A673 (cell line): ENCODE results near the gene NXT1. TPM values are rescaled to one million over a fixed set of nuclear protein-coding genes. Genes with fewer than 3 reads are reported as not detected.

Experiments
- BruUV-seq: library from RNA; stranded (reverse); fragments of 400-500 nt; replicated peaks from 2 replicates; lab custom pipeline; 2021; lab: Mats Ljungman, UMichigan
- CTCF ChIA-PET: fragments of 300-600 bp; sonication (Branson Sonifier 250); formaldehyde crosslinking; loops from one replicate; lab custom pipeline; 2022; ENCODE audit warnings: antibody characterized with exemption; lab: Charles Lee
- POLR2A ChIA-PET: fragments of 300-600 bp; sonication (Branson Sonifier 250); formaldehyde crosslinking; loops from one replicate; lab custom pipeline; 2022; ENCODE audit warnings: antibody characterized with exemption; ENCODE audit not compliant: low non-redundant PET; lab: Charles Lee
- DNase-seq: peaks from one replicate; pipeline ENCODE4 v3.0.0-alpha.2; 2015; ENCODE audit warnings: low spot score
- H3K27ac ChIP-seq: fragments of 200-600 bp; sonication (generic); 2 replicates; pipeline ENCODE4 v1.5.1; 2016; ENCODE audit warnings: mixed run types, low read depth, mild to moderate bottlenecking, mixed read lengths, antibody characterized with exemption, low read length; ENCODE audit not compliant: poor library complexity, severe bottlenecking
- H3K27me3 ChIP-seq: fragments of 200-600 bp; sonication (generic); replicated peaks from 2 replicates; pipeline ENCODE4 v1.6.1; 2017; ENCODE audit warnings: mixed run types, low read depth, mild to moderate bottlenecking, mixed read lengths, antibody characterized with exemption, low read length; ENCODE audit not compliant: insufficient read depth, poor library complexity
- H3K36me3 ChIP-seq: fragments of 200-600 bp; sonication (generic); 2 replicates; pipeline ENCODE4 v1.6.1; 2016; ENCODE audit warnings: mixed run types, mild to moderate bottlenecking, mixed read lengths, antibody characterized with exemption, low read length; ENCODE audit not compliant: insufficient read depth, poor library complexity, severe bottlenecking
- H3K4me1 ChIP-seq: fragments of 200-600 bp; sonication (generic); 2 replicates; pipeline ENCODE4 v1.6.1; 2017; ENCODE audit warnings: mixed run types, mild to moderate bottlenecking, mixed read lengths, antibody characterized with exemption, low read length; ENCODE audit not compliant: insufficient read depth, poor library complexity, severe bottlenecking
- H3K4me3 ChIP-seq: fragments of 200-600 bp; sonication (generic); 2 replicates; pipeline ENCODE4 v1.5.1; 2016; ENCODE audit warnings: low read depth, mixed run types, mild to moderate bottlenecking, mixed read lengths, low read length; ENCODE audit not compliant: poor library complexity, severe bottlenecking
- H3K9me3 ChIP-seq: fragments of 200-600 bp; sonication (generic); 2 replicates; pipeline ENCODE4 v1.6.1; 2016; ENCODE audit warnings: mixed run types, low read depth, mild to moderate bottlenecking, mixed read lengths, antibody characterized with exemption, low read length; ENCODE audit not compliant: poor library complexity, severe bottlenecking
- EZH2 ChIP-seq: fragments of 200-600 bp; sonication (generic); IDR thresholded peaks from 2 replicates; pipeline ENCODE4 v1.6.1; 2017; ENCODE audit warnings: borderline replicate concordance, low read depth, mild to moderate bottlenecking, mixed read lengths, antibody characterized with exemption, low read length; ENCODE audit not compliant: poor library complexity, severe bottlenecking
- intact Hi-C: fragments of 100-400 bp; cut with micrococcal nuclease; formaldehyde crosslinking; loops from one replicate; pipeline ENCODE4 v1.10.0; 2022; ENCODE audit not compliant: unreplicated experiment
- total RNA-seq: library from RNA; stranded (reverse); gene quantifications from 2 replicates; pipeline ENCODE4 v1.2.3, GENCODE V29; 2021
- TF ChIP-seq, protein P1 (sequence below): fragments of 300-800, 200-600 bp; sonication (generic); conservative IDR thresholded peaks from 2 replicates; pipeline ENCODE4 v1.5.1; 2017; ENCODE audit warnings: low read depth, mild to moderate bottlenecking, antibody characterized with exemption, low read length, moderate library complexity, mixed read lengths

Gene NXT1
- total RNA-seq, 1 experiment from 2014 or later: 34.4 TPM

DNA sequence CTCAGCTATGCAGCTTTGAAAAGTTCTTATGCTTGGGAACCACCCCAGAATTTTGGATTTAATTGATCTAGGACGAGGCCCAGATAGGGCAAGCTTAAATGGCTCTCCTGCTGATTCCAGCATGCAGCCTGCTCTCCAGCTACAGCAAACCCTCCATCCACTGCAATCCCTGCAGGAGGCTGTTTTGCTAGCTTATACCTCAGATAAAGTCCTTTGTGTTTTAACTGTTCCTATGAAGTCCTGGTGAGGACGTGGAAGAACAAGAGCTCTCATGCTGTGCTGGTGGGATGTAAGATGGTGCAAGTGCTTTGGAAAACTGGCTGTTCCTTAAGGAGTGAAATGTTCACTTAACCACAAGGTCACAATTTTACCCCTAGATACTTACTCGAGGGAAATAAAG is 25.5 kb upstream of the NXT1 start:
- no TSS peak for BruUV-seq
- intact Hi-C loops: no loop called here

DNA sequence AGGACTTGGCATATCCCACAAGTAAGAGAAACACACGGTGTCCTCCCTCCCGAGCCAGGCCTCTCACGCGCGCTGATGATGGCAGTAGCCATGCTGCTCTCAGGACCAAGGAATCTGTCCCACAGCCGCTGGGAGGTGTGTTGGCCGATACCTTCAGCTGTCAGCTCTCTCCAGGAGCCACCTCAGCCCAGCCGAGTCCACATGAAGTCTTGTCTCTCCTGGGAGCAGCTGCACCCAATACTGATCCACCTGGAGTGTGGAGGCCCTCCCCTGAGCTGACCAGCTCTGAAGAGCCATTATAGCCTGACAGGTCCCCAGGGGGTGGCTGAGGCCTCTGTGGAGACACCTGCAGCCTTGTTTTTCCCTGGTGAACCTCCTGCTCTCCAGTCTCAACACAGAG is 23.8 kb upstream of the NXT1 start:
- intact Hi-C loops: no loop called here
- BruUV-seq: no TSS peak
- no peak for DNase-seq
- Histone ChIP-seq H3K27me3 (peaks cover 5% of the 10 kb centered on the region), H3K4me1 (no peaks in the 10 kb centered on the region), H3K9me3 (no peaks in the 10 kb centered on the region), H3K4me3 (no peak overlapping the region), H3K27ac (no peak overlapping the region), H3K36me3 (no peaks in the 10 kb centered on the region)
- ChIA-PET CTCF (no interaction called here), POLR2A (no interaction called here)
- TF ChIP-seq, protein P1, sequence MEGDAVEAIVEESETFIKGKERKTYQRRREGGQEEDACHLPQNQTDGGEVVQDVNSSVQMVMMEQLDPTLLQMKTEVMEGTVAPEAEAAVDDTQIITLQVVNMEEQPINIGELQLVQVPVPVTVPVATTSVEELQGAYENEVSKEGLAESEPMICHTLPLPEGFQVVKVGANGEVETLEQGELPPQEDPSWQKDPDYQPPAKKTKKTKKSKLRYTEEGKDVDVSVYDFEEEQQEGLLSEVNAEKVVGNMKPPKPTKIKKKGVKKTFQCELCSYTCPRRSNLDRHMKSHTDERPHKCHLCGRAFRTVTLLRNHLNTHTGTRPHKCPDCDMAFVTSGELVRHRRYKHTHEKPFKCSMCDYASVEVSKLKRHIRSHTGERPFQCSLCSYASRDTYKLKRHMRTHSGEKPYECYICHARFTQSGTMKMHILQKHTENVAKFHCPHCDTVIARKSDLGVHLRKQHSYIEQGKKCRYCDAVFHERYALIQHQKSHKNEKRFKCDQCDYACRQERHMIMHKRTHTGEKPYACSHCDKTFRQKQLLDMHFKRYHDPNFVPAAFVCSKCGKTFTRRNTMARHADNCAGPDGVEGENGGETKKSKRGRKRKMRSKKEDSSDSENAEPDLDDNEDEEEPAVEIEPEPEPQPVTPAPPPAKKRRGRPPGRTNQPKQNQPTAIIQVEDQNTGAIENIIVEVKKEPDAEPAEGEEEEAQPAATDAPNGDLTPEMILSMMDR: no peak
- no peak for TF ChIP-seq EZH2

More for the DNA sequence above, 25.5 kb upstream of the NXT1 start:
- CTCF ChIA-PET: no interaction called here
- DNase-seq: no peak
- no peaks in the 10 kb centered on the region for H3K9me3 ChIP-seq
- no peak overlapping the region for H3K27ac ChIP-seq
- H3K4me3 ChIP-seq: no peak overlapping the region
- H3K36me3 ChIP-seq: no peaks in the 10 kb centered on the region
- no peaks in the 10 kb centered on the region for H3K4me1 ChIP-seq
- TF ChIP-seq, protein P1: no peak
- no peak for TF ChIP-seq EZH2
- peaks cover 5% of the 10 kb centered on the region for H3K27me3 ChIP-seq
- POLR2A ChIA-PET: no interaction called here

DNA sequence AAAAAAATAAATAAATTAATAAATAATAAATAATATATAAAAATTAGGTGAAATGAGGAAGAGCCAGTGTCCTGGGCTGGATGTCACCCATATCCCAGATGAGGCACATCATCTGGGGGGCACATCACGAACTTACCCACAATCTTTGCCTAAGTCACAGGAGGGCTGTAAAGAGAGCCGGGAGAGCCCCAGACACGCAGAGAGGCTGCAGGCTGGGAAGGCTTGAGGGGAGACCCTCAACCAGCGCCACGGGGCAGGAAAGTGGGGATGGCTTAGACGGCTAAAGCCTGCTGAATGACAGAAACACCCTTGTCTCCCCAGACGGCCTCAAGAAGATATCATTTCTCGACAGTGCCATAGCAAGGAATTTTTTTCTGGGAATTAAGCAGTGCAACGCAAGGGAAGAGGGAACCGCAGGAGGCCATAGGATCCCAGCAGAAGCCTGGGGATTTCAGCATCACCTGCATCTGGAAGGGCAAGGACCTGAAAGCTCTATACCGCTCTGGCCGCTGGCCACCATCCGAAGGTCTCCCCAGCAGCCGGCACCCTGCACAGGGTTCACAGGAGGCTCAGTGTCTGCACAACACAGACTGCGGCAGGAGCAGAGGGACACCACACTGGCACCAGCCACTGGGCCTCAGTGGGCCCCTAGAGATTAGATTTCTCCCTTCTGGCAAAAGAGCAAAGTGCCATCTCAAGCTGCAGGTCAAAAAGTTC is 22.8 kb upstream of the NXT1 start:
- Histone ChIP-seq H3K9me3 (no peaks in the 10 kb centered on the region), H3K27ac (no peak overlapping the region), H3K4me3 (no peak overlapping the region), H3K4me1 (no peaks in the 10 kb centered on the region), H3K27me3 (peaks cover 5% of the 10 kb centered on the region), H3K36me3 (no peaks in the 10 kb centered on the region)
- intact Hi-C loops: no loop called here
- ChIA-PET POLR2A (no interaction called here), CTCF (no interaction called here)
- no peak for DNase-seq
- TF ChIP-seq, protein P1: no peak
- no peak for TF ChIP-seq EZH2
- no TSS peak for BruUV-seq
